Measurements from ENCODE around the gene MAN1A2.
A peak's percentile ranks its signal among the peaks of the same experiment; 100 is the strongest.
"Not testable (repeated sequence)": the region's sequence is repeated elsewhere in the genome, so short reads cannot be mapped to it uniquely, and the experiment has no call there.

MAN1A2 gene

DNA sequence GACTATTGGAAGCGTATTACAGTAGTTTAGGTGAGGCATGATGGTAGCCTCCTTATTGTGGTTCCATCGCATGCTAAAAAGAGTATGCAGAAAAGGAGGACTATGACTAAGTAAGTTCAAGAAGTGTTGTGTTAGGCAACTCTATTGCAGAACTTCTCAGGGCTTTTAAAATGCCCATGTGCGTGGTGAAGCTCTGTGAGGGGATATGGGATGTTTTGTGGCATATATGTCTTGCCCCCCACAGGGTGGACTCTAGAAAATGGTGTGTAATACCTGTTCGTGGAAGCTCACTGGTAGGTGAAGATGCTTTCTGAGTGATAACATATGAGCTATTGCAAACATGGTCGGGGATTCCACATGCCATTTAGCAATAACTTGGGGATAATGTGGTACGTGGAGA, 31.7 kb downstream of the MAN1A2 start:
- DNase-seq (ENCODE audit: low spot score) = no peak

DNA sequence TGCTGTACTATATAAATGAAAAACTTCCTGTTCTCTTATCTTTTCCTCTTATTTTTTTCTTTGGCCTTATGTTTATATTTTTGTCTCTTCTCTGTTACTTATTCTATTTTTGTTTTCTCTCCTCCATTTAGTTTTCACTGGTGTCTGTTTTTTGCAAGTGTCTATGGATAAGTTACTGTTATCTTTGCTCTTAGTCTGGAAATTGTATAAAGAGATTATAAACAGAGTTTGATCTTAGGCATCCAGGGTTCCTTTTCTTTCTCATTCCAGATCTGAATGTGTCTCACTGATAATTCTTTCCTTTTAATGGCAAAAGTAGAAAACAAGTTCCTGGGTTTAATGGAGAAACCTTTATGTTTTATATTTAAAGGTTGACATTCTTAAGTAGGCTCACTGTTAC, 34.5 kb downstream of the MAN1A2 start:
- no peak for DNase-seq (ENCODE audit: low spot score)

DNA sequence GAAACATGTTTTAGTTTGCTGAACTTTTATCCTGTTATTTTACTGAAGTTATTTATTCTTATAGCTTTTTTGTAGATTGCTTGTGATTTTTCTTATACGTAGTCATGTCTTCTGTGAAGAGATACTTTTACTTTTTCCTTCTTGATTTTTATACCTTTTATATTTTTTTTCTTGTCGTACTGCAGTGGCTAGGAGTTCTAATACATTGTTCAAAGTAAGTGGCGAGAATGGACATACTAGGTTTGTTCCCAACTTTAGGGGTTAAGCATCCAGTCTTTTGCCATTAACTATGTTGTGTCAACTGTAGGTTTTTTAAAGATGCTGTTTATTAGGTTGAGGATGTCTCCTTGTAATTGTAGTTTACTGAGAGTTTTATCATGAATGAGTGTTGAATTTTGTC, 36.3 kb downstream of the MAN1A2 start:
- no peak for DNase-seq (ENCODE audit: low spot score)

DNA sequence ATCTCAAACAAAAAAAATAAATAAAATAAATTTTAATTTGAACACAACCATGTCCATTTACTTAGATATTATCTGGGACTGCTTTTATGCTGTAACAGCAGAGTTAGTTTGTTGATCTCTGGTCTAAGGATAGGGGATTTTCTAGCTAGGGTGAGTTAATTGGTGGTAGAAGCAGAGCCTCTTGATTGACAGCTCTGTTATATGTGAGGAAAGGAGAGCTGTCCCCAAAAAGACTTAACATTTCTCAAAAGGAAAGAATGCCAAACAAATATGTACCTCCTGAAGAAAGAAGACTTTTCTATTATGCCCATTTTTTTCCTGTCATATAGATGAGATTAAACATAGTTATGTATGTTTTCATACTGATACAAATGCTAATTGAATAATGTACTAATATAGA, 37.8 kb downstream of the MAN1A2 start:
- no peak for DNase-seq (ENCODE audit: low spot score)

DNA sequence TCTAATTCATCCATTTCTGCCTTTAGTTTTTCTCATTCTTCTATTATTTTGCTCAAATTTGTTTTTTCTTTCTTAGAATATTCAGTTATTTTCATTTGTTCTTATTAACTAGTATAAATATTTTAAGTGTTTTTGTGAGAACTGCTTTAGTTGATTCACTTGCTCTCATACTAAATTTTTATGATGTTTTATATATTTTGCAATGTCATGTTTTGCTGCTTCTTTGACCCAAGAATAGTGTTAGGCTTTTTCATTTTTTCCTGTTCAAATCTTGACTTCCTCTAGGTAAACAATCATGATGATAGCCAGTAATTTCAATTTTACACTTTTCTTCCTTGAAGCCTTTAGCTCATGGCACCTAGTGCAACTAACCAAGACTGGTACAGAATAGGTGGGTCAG, 45.2 kb downstream of the MAN1A2 start:
- DNase-seq (ENCODE audit: low spot score) = no peak

DNA sequence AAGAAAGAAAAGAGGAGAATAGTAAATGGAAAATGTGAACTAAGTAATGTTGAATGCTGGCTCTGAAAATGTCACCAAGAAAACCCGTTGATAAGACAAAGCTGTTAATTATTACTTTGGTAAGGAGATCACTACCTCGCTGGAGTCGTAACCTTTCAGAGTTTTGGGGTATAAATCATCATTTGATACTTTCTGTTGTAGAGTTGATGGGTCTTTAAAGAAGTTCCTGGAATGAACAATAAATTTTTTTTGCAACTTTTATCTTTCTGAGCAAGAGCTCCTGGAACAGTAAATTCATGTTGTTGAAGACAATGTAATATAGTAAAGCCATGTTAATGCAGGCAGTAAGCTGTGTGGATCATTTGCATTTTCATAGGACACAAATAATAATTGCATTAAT, 46.2 kb downstream of the MAN1A2 start:
- DNase-seq (ENCODE audit: low spot score) = no peak

DNA sequence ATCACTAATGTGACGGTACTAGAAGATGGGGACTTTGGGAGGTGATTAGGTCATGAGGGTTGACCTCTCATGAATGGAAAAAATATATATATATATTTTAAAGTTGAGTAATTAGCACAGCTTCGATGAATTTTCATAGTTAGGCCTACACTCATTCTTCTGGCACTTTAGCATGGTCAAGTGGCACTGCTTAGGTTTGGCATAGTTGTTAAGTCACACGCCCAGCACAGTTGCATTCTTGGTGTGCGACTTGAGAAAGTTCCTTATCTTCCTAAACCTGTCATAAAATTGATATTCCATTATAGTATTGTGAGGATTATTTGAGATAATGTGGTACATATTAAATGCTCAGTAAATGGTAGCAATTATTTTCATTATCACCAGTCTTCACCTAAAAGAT, 47.7 kb downstream of the MAN1A2 start:
- DNase-seq (ENCODE audit: low spot score) = no peak

DNA sequence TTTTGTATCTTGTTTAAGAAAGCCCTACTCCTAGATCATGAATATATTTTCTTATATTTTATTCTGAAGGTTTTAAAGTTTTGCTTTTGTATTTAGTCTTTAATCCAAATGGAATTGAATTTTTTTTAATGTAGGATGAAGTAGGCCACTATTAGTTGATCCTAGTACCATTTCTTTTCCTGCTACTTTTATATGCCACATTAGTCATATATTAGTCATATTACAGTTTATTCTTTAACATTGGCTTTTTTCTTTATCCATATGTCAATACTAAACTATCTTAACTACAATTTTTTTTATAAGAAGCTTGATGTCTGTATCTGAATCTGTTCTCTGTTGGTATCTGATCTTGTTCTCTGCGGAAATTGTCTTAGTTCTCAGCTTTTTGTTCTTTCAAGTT, 48.8 kb downstream of the MAN1A2 start:
- DNase-seq (ENCODE audit: low spot score) = no peak

DNA sequence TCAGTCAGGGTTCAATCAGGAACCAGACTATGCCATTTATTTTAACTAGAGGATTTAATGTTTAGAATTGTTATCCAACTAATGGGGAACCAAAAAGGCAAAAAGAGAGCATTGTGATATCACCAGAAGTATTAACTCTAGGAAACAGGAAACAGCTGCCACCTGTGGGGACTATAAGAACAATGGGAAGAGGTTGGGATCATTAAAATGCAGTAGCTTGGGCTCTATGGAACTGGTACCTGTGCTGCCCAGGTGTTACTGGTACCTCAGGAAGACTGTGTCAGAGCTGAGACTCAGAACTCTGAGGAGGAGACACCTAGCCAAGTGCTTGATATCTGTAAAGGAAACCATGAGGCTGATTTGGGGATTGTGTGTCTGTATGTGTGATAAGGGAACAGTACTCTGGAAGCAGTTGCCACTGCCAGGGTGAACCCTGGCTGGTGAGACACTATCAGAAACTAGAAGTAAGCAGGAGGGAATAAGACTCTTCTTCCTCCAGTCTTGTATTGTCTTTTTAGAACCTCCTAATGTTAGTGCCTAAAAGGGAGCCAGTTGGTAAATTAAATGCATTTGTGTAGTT, 49.4 kb downstream of the MAN1A2 start:
- DNase-seq (ENCODE audit: low spot score) = no peak

DNA sequence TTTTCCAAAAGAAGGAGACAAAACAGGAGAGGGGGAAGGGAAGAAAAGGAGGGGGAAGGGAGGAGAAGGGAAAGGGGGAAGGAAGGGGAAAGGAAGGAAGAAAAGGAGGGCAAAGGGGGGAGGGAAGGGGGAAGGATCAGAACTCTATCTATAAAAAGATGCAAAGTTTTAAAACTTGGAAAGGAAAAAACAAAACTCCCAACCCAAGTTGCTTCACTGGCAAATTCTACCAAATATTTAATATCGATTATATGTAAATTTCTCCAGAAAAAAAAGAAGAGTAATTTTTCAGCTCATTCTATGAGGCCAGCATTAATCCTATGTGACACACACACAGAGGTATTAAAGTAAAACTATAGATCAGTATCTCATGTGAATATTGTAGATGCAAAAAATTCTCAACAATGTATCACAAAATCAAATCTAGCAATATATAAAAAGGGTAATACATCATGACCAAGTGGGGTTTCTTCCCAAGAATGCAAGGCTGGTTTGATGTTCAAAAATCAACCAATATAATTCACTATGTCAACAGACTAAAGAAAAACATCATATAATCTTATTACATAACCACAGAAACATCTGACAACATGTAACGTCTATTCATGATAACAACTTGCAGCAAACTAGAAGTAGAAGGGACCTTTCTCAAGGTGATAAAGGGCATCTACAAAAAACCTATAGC, 57.9 kb downstream of the MAN1A2 start:
- DNase-seq (ENCODE audit: low spot score) = no peak

DNA sequence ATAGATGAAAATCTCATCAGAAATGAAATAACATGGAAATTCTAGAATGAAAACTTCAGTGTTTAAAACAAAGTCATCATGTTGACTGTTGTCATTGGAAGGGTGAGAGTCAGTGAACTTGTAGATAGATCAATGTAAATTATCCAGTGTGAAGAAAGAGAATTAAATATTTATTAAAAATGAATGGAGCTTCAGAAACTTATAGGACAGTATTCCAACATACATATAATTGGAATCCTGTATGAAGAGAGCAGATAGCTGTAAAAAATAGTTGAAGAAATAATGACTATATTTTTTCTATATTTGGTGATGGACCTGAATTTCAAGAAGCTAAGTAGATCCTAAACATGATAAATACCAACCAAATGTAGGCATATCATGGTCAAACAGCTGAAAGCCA, 60.0 kb downstream of the MAN1A2 start:
- DNase-seq (ENCODE audit: low spot score) = no peak

DNA sequence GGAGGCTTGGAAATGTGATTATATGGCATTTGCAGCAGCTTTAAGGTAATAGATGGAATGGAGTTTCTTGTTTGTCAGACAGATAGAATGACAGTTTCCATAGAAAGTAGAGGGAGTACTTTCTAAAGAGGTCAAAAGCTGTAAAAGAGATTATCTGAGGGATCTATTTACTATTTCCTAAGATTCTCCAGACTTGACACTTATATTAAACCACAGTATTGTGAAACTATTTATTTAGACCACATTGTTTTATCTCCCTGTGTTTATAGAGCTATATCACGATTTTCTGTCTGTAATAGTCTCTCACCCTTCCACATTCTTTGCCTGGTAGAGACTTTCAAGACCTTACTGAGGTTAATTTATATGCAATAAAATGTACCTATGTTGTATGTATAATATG, 66.7 kb downstream of the MAN1A2 start:
- no peak for DNase-seq (ENCODE audit: low spot score)

DNA sequence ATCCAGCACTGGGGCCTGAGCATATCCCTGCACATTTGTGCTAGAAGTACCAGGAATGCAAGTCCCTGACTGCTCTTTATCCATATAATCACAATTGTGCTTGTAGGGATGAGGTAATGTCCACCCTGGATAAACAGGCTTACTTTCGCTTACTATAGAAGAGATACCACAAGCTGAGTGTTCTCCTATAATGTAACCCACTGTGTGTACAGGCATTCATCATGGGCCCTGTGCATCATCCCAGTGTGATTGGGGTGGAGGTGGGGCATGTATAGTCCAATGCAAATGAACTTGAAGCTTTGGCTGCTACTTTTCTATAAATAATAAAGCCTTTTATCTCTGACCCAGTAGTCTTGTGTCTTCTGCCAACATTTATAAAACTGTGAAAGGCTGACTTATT, 69.3 kb downstream of the MAN1A2 start:
- DNase-seq (ENCODE audit: low spot score) = no peak

DNA sequence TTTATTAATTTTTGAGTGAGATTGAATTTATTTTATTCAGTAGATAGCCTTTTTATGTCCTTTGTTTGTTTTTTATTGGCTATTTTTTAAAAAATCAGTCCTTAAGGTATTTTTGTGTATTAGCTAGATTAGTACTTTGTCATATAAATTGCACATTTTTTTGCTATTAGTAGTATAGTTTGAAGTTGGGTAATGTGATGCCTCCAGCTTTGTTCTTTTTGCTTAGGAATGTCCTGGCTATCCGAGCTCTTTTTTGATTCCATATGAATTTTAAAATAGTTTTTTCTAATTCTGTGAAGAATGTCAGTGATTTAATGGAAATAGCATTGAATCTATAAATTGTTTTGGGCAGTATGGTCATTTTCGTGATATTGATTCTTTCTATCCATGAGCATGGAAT, 80.4 kb downstream of the MAN1A2 start:
- DNase-seq (ENCODE audit: low spot score) = no peak

DNA sequence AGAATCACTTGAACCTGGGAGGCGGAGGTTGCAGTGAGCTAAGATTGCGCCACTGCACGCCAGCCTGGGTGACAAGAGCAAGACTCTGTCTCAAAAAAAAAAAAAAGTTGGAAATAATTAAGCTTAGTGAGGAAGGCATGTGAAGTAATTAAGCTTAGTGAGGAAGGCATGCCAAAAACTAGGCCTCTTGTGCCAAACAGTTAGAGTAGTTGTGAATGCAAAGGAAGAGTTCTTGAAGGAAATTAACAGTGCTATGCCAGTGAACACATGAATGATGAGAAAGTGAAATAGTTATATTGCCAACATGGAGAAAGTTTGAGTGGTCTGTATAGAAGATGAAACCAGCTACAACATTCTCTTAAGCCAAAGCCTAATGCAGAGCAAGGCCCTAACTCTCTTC, 85.0 kb downstream of the MAN1A2 start:
- DNase-seq (ENCODE audit: low spot score) = no peak

DNA sequence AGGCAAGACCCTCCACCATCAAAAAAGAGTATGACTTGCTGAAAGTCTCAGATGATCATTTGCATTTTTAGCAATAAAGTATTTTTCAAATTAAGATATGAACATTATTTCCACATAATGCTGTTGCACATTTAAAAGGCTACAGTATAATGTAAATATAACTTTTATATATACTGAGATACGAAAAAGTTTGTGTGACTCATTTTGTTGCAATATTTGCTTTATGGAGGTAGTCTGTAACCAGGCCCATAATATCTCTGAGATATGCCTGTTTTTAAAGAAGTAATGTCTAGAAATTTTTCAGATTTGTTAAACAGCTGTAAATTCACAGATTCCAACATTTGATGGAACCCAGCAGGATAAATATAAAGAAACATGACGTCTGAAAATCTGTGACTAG, 86.7 kb downstream of the MAN1A2 start:
- no peak for DNase-seq (ENCODE audit: low spot score)

DNA sequence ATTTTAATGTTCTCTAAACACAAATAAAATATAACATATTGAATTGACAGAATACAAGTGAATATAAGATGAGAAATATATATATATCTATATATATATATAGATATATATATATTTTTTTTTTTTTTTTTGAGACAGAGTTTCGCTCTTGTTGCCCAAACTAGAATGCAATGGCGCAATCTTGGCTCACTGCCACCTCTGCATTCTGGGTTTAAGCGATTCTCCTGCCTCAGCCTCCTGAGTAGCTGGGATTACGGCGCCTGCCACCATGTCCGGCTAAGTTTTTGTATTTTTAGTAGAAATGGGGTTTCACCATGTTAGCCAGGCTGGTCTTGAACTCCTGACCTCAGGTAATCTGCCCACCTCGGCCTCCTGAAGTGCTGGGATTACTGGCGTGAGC, 91.2 kb downstream of the MAN1A2 start:
- not testable (repeated sequence) for DNase-seq (ENCODE audit: low spot score)

DNA sequence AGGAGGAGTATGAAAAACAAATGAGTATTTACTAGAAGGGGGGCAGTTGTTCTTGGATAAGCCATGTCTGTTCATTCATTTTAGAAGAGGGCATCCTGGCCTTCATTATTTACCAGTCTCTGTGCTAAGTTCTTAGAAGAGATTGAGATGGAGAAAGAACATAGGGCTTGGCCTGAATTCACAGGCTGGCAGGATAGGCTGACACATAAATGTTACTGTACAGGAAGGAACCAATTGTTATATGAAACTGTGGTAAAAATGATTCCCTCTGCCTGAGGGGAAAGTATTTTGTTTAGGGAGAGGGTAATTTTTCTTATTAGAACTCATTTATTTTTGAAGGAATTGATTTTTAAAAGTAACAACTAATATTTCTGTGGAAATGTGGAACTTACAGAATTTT, 99.5 kb downstream of the MAN1A2 start:
- DNase-seq (ENCODE audit: low spot score) = no peak

DNA sequence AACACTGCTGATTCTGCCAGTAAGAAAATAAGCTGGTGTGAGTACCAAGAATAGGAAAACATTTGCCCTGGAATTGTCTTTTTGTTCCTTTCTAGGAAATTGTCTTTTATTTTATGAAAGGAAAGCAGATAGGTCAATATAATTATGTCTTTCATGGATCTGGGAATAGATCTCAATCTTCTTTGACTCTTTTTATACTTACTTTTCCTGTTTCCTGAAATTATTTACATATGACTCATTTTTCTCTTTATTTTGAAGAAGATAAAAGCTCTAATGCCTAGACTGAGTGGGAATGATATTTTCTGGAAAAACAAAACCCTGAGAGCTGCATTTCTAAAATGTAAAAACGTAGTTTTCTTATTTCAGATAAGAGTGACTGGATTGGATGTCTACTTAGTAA, 100.1 kb downstream of the MAN1A2 start:
- peak; percentile 19 for DNase-seq (ENCODE audit: low spot score)

DNA sequence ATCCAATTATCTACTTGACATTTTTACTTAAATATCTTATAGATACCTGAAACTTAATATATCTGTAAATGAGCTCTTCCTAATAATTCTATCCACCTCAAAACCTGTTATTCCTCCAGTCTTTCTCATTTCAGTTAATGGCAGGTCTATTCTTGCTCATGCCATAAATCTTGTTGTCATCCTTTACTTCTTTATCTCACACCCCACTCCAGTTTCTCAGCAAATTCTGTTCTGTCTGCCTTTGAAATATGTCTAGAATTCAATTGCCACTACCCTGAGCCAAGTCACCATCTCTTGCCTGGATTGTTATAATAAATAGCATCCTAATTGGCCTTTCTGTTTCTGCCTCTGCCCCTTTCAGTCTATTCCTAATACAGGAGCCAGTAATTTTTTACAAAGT, 105.8 kb downstream of the MAN1A2 start:
- DNase-seq (ENCODE audit: low spot score) = no peak

DNA sequence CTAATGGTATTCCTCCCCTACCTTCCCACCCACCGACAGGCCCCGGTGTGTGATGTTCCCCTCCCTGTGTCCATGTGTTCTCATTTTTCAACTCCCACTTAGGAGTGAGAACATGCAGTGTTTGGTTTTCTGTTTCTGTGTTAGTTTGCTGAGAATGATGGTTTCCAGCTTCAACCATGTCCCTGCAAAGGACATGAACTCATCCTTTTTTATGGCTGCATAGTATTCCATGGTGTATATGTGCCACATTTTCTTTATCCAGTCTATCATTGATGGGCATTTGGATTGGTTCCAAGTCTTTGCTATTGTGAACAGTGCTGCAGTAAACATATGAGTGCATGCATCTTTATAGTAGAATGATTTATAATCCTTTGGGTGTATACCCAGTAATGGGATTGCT, 108.2 kb downstream of the MAN1A2 start:
- not testable (repeated sequence) for DNase-seq (ENCODE audit: low spot score)

DNA sequence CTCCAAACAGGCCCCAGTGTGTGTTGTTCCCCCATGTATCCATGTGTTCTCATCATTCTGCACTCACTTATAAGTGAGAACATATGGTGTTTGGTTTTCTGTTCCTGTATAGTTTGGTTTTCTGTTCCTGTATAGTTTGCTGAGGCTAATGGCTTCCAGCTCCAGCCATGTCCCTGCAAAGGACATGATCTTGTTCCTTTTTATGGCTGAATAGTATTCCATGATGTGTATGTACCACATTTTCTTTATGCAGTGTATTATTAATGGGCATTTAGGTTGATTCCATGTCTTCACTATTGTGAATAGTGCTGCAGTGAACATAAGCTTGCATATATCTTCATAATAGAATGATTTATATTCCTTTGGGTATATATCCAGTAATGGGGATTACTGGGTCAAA, 111.8 kb downstream of the MAN1A2 start:
- no peak for DNase-seq (ENCODE audit: low spot score)

DNA sequence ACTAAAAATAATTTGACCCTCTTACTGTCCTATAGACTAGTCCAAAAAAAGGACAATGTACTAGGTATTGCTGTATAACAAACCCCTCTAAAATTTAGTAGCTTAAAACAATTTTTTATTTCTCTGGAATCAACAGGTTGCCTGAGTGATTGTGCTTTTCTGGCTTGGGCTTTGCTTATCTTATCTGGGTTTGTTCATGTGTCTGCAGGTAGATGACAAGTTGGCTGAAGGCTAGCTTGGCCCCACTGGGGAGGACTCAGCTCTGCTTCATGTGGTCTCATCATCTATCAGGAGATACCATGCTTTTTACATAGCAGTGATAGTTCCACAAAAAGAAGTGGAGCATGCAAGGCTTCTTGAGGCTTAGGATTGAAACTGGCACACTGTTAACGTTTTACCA, 114.2 kb downstream of the MAN1A2 start:
- DNase-seq (ENCODE audit: low spot score) = no peak

DNA sequence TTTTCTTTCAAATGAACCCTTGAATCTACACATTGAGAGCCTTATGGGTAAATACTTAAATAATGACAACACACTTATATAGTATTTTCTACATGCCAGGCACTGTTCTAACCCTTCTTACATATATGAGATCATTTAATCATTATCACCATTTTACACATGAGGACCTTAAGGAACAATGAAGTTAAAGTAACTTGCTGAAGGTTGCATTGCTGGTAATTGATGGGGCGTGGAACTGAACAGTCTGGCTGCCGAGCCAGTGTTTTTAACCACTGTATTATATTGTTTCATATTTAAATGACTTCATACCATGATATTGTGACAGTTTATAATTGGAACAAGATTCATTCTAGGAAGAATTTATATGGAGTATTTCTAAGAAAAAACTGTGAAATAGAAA, 126.7 kb downstream of the MAN1A2 start:
- DNase-seq (ENCODE audit: low spot score) = no peak
